K562 treated with DMSO at 1 percent for 24 hours (cell line): Measurements from ENCODE around the gene MAGEA12. TPM values are rescaled to one million over a fixed set of nuclear protein-coding genes. Genes with fewer than 3 reads are reported as not detected.

ENCODE experiments used
- total RNA-seq: library from RNA; unstranded; fragments of 300-600 nt; gene quantifications from 2 replicates; pipeline ENCODE4 v1.2.3, GENCODE V29; 2022; ENCODE audit warnings: low read depth; ENCODE audit not compliant: insufficient read depth

MAGEA12 gene, protein sequence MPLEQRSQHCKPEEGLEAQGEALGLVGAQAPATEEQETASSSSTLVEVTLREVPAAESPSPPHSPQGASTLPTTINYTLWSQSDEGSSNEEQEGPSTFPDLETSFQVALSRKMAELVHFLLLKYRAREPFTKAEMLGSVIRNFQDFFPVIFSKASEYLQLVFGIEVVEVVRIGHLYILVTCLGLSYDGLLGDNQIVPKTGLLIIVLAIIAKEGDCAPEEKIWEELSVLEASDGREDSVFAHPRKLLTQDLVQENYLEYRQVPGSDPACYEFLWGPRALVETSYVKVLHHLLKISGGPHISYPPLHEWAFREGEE
- 82.4 and 82.5 TPM in 2 replicates for total RNA-seq

DNA sequence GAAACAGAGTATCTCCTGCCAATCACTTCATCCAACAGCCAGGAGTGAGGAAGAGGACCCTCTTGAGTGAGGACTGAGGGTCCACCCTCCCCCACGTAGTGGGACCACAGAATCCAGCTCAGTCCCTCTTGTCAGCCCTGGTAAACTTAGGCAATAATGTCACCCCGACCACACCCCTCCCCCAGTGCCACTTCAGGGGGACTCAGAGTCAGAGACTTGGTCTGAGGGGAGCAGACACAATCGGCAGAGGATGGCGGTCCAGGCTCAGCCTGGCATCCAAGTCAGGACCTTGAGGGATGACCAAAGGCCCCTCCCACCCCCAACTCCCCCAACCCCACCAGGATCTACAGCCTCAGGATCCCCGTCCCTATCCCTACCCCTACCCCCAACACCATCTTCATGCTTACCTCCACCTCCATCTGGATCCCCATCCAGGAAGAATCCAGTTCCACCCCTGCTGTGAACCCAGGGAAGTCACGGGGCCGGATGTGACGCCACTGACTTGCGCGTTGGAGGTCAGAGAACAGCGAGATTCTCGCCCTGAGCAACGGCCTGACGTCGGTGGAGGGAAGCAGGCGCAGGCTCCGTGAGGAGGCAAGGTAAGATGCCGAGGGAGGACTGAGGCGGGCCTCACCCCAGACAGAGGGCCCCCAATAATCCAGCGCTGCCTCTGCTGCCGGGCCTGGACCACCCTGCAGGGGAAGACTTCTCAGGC is at the start of gene MAGEA12, which contains the start of gene CSAG1:
Gene MAGEA12, plus strand, starts transcription at position 497 of the 715 bp plus-strand sequence. CDS start 2,405 bp downstream, outside the sequence.
Gene CSAG1, minus strand, starts transcription at position 461 of the 715 bp plus-strand sequence. CDS start 1,261 bp downstream, outside the sequence.

DNA sequence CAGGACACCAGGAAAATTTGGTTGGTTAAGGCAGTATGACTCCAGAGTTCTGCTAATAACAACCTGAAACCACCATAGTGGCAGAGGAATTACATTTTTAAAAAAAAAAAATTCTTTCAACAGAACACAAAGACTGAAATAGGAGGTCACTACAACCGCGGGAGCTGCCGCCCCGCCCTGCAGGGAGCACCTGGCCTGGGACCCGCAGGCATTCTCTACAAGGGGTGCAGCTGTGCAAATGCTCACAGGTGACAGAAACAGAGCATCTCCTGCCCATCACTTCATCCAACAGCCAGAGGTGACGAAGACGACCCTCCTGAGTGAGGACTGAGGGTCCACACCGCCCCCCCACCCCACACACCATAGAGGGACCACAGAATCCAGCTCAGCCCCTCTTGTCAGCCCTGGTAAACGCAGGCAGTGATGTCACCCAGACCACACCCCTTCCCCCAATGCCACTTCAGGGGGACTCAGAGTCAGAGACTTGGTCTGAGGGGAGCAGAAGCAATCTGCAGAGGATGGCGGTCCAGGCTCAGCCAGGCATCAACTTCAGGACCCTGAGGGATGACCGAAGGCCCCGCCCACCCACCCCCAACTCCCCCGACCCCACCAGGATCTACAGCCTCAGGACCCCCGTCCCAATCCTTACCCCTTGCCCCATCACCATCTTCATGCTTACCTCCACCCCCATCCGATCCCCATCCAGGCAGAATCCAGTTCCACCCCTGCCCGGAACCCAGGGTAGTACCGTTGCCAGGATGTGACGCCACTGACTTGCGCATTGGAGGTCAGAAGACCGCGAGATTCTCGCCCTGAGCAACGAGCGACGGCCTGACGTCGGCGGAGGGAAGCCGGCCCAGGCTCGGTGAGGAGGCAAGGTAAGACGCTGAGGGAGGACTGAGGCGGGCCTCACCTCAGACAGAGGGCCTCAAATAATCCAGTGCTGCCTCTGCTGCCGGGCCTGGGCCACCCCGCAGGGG is 35.3 kb upstream of the MAGEA12 start, which contains the start of gene MAGEA3:
Gene MAGEA3, plus strand, starts transcription at position 843 of the 980 bp plus-strand sequence. CDS start 2,039 bp downstream, outside the sequence.

DNA sequence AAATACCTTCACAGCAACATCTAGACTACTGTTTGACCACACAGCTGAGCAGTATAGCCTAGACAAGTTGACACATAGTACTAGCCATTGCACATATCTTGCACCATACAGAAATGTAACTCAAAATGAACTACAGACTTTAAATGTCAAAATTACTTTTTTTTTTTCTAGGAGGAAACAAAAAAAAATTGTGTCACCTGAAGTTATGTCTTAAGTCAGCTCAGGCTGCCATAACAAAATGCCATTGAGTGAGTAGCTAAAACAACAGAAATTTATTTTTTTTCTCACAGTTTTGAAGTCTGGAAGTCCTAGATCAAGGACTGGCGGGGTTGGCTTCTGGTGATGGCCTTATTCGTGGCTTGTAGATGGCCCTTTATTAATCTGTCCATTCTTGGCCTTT is 24.4 kb upstream of the MAGEA12 start, which contains the start of gene CSAG2:
Gene CSAG2, minus strand, starts transcription at position 101 of the 400 bp plus-strand sequence. CDS start 161 bp downstream, outside the sequence.

DNA sequence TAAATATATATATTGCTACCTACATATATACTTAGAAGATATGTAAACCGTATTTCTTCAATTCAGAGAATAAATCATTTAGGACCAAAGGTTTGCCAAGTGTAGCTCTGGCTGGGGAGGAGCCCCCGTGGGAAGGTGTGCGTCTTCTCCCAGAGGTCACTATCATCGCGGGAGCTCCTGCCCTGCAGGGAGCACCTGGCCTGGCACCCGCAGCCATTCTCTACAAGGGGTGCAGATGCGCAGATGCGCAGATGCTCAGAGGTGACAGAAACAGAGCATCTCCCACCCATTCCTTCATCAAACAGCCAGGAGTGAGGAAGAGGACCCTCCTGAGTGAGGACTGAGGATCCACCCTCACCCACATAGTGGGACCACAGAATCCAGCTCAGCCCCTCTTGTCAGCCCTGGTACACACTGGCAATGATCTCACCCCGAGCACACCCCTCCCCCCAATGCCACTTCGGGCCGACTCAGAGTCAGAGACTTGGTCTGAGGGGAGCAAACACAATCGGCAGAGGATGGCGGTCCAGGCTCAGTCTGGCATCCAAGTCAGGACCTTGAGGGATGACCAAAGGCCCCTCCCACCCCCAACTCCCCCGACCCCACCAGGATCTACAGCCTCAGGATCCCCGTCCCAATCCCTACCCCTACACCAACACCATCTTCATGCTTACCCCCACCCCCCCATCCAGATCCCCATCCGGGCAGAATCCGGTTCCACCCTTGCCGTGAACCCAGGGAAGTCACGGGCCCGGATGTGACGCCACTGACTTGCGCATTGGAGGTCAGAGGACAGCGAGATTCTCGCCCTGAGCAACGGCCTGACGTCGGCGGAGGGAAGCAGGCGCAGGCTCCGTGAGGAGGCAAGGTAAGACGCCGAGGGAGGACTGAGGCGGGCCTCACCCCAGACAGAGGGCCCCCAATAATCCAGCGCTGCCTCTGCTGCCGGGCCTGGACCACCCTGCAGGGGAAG is 19.5 kb upstream of the MAGEA12 start, which contains the start of gene MAGEA2B:
Gene MAGEA2B, plus strand, starts transcription at position 814 of the 973 bp plus-strand sequence. CDS start 2,479 bp downstream, outside the sequence.

DNA sequence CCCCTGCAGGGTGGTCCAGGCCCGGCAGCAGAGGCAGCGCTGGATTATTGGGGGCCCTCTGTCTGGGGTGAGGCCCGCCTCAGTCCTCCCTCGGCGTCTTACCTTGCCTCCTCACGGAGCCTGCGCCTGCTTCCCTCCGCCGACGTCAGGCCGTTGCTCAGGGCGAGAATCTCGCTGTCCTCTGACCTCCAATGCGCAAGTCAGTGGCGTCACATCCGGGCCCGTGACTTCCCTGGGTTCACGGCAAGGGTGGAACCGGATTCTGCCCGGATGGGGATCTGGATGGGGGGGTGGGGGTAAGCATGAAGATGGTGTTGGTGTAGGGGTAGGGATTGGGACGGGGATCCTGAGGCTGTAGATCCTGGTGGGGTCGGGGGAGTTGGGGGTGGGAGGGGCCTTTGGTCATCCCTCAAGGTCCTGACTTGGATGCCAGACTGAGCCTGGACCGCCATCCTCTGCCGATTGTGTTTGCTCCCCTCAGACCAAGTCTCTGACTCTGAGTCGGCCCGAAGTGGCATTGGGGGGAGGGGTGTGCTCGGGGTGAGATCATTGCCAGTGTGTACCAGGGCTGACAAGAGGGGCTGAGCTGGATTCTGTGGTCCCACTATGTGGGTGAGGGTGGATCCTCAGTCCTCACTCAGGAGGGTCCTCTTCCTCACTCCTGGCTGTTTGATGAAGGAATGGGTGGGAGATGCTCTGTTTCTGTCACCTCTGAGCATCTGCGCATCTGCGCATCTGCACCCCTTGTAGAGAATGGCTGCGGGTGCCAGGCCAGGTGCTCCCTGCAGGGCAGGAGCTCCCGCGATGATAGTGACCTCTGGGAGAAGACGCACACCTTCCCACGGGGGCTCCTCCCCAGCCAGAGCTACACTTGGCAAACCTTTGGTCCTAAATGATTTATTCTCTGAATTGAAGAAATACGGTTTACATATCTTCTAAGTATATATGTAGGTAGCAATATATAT is 20.4 kb downstream of the MAGEA12 start, which contains the start of gene MAGEA2:
Gene MAGEA2, minus strand, starts transcription at position 157 of the 965 bp plus-strand sequence. CDS start 2,479 bp downstream, outside the sequence.

DNA sequence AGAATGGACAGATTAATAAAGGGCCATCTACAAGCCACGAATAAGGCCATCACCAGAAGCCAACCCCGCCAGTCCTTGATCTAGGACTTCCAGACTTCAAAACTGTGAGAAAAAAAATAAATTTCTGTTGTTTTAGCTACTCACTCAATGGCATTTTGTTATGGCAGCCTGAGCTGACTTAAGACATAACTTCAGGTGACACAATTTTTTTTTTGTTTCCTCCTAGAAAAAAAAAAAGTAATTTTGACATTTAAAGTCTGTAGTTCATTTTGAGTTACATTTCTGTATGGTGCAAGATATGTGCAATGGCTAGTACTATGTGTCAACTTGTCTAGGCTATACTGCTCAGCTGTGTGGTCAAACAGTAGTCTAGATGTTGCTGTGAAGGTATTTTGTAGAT is 25.4 kb downstream of the MAGEA12 start, which contains the start of gene CSAG3:
Gene CSAG3, plus strand, starts transcription at position 301 of the 400 bp plus-strand sequence.

DNA sequence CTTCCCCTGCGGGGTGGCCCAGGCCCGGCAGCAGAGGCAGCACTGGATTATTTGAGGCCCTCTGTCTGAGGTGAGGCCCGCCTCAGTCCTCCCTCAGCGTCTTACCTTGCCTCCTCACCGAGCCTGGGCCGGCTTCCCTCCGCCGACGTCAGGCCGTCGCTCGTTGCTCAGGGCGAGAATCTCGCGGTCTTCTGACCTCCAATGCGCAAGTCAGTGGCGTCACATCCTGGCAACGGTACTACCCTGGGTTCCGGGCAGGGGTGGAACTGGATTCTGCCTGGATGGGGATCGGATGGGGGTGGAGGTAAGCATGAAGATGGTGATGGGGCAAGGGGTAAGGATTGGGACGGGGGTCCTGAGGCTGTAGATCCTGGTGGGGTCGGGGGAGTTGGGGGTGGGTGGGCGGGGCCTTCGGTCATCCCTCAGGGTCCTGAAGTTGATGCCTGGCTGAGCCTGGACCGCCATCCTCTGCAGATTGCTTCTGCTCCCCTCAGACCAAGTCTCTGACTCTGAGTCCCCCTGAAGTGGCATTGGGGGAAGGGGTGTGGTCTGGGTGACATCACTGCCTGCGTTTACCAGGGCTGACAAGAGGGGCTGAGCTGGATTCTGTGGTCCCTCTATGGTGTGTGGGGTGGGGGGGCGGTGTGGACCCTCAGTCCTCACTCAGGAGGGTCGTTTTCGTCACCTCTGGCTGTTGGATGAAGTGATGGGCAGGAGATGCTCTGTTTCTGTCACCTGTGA is 36.2 kb downstream of the MAGEA12 start, which contains the start of gene MAGEA6:
Gene MAGEA6, minus strand, starts transcription at position 141 of the 741 bp plus-strand sequence. CDS start 2,039 bp downstream, outside the sequence.

Other genes starting within 250 kb of the MAGEA12 start
- gene GABRQ, start 95.9 kb upstream of the MAGEA12 start, total RNA-seq = 0.52 and 0.60 TPM in 2 replicates
- gene MAGEA3, start 35.0 kb upstream of the MAGEA12 start, total RNA-seq = 167 TPM in 2 replicates
- gene CSAG2, start 24.5 kb upstream of the MAGEA12 start, total RNA-seq = not detected in 2 replicates
- 26.0 and 39.7 TPM in 2 replicates for gene MAGEA2B, start 19.1 kb upstream of the MAGEA12 start, total RNA-seq
- gene CSAG1, start within 50 bp of the MAGEA12 start, total RNA-seq = 92.8 and 117 TPM in 2 replicates
- gene MAGEA2, start 20.1 kb downstream of the MAGEA12 start, total RNA-seq = 27.2 and 31.0 TPM in 2 replicates
- 23.9 and 25.9 TPM in 2 replicates for gene CSAG3, start 25.5 kb downstream of the MAGEA12 start, total RNA-seq
- gene MAGEA6, start 35.9 kb downstream of the MAGEA12 start, total RNA-seq = 84.8 and 92.6 TPM in 2 replicates
- 12.9 and 16.6 TPM in 2 replicates for gene CETN2, start 97.0 kb downstream of the MAGEA12 start, total RNA-seq
- 27.2 and 27.8 TPM in 2 replicates for gene NSDHL, start 97.3 kb downstream of the MAGEA12 start, total RNA-seq
- 0.12 and 0.32 TPM in 2 replicates for gene ZNF185, start 164.3 kb downstream of the MAGEA12 start, total RNA-seq